Lower leg skin (tissue), 3 donors: ENCODE results near the gene STX8.

Experiments
- POLR2A ChIP-seq, 2 donors: fragments of 450-650 bp; IDR thresholded peaks; one replicate each; pipeline ENCODE4 v1.6.1; 2016 to 2017; ENCODE audit warnings: antibody characterized with exemption in 2 of 2, mild to moderate bottlenecking in 1 of 2, moderate library complexity in 1 of 2
- TF ChIP-seq, protein P1 (sequence below), 3 donors: fragments of 450-650 bp; IDR thresholded peaks; one replicate each; pipeline ENCODE4 v1.5.1; 2016; ENCODE audit warnings: antibody characterized with exemption in 3 of 3, mild to moderate bottlenecking in 3 of 3, moderate library complexity in 2 of 3

DNA sequence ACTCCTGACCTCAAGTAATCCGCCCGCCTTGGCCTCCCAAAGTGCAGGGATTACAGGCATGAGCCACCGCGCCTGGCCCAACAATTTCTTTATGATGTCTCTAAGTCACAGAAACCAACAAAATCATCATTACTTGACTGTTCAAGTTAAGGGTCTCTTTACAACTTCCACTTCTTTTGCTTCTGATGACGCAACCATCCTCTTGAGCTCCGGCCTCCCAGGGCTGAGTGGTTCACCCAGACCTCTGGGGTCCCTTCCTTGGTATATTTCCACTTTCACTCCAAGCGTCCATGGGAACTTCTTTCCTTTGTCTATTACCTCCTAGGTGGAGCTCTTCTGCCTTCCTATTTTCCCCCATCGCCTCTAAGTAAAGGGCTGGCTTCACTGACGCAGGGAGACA lies 300.6 kb downstream of the STX8 start:
- TF ChIP-seq, protein P1, sequence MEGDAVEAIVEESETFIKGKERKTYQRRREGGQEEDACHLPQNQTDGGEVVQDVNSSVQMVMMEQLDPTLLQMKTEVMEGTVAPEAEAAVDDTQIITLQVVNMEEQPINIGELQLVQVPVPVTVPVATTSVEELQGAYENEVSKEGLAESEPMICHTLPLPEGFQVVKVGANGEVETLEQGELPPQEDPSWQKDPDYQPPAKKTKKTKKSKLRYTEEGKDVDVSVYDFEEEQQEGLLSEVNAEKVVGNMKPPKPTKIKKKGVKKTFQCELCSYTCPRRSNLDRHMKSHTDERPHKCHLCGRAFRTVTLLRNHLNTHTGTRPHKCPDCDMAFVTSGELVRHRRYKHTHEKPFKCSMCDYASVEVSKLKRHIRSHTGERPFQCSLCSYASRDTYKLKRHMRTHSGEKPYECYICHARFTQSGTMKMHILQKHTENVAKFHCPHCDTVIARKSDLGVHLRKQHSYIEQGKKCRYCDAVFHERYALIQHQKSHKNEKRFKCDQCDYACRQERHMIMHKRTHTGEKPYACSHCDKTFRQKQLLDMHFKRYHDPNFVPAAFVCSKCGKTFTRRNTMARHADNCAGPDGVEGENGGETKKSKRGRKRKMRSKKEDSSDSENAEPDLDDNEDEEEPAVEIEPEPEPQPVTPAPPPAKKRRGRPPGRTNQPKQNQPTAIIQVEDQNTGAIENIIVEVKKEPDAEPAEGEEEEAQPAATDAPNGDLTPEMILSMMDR (IDR thresholded peaks at IDR 0.05): no peak
- TF ChIP-seq POLR2A (IDR thresholded peaks at IDR 0.05): no peak
